ENCODE results near the gene HIF1A. TPM values are rescaled to one million over a fixed set of nuclear protein-coding genes. Genes with fewer than 3 reads are reported as not detected.

The HIF1A gene
- total and polyA plus RNA-seq, 8 donors, result 145 to 272 (median 204) TPM

- TF ChIP-seq, protein P1, sequence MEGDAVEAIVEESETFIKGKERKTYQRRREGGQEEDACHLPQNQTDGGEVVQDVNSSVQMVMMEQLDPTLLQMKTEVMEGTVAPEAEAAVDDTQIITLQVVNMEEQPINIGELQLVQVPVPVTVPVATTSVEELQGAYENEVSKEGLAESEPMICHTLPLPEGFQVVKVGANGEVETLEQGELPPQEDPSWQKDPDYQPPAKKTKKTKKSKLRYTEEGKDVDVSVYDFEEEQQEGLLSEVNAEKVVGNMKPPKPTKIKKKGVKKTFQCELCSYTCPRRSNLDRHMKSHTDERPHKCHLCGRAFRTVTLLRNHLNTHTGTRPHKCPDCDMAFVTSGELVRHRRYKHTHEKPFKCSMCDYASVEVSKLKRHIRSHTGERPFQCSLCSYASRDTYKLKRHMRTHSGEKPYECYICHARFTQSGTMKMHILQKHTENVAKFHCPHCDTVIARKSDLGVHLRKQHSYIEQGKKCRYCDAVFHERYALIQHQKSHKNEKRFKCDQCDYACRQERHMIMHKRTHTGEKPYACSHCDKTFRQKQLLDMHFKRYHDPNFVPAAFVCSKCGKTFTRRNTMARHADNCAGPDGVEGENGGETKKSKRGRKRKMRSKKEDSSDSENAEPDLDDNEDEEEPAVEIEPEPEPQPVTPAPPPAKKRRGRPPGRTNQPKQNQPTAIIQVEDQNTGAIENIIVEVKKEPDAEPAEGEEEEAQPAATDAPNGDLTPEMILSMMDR (IDR thresholded peaks at IDR 0.05), result no peak
- no peak overlapping the region for H3K4me3 ChIP-seq
- H3K4me1 ChIP-seq, result peaks cover 12 to 62% of the 10 kb centered on the region in 2 donors
- ATAC-seq (no peak), DNase-seq (no peak)
- intact Hi-C loops (cut with DNase I), result no loop called here
- peaks cover 0 to 38% of the 10 kb centered on the region in 2 donors for H3K36me3 ChIP-seq
- H3K27ac ChIP-seq, result peak overlapping the region; percentile 0 to 21
- no peaks in the 10 kb centered on the region for H3K9me3 ChIP-seq
- no peaks in the 10 kb centered on the region for H3K27me3 ChIP-seq
These were observed 24.3 kb downstream of the HIF1A start for GRCh38 chr14:61719344-61720293.

DNA sequence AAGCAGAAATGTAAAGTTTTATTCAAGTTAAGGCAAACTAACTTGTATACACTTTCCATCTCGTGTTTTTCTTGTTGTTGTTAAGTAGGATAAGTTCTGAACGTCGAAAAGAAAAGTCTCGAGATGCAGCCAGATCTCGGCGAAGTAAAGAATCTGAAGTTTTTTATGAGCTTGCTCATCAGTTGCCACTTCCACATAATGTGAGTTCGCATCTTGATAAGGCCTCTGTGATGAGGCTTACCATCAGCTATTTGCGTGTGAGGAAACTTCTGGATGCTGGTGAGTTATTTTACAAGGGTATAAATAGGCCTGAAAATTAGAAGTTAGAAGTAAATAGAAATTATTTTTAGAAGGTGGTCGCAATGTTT is 25.0 kb downstream of the HIF1A start:
- Histone ChIP-seq H3K27ac (peak overlapping the region; percentile 0 to 21), H3K27me3 (no peaks in the 10 kb centered on the region)

GRCh38 chr14:61720741-61721140 is 25.4 kb downstream of the HIF1A start:
- no peaks in the 10 kb centered on the region for H3K9me3 ChIP-seq
- no peak overlapping the region for H3K27ac ChIP-seq
- H3K27me3 ChIP-seq, result no peaks in the 10 kb centered on the region
- peaks cover 0 to 49% of the 10 kb centered on the region in 2 donors for H3K36me3 ChIP-seq
- intact Hi-C loops (cut with DNase I), result no loop called here
- peaks cover 11 to 56% of the 10 kb centered on the region in 2 donors for H3K4me1 ChIP-seq
- TF ChIP-seq, protein P1 (IDR thresholded peaks at IDR 0.05), result no peak
- no peak overlapping the region for H3K4me3 ChIP-seq
- DNase-seq (no peak), ATAC-seq (no peak)

More for the DNA sequence above, 25.0 kb downstream of the HIF1A start:
- TF ChIP-seq, protein P1 (IDR thresholded peaks at IDR 0.05), result no peak
- ATAC-seq (no peak), DNase-seq (no peak)
- Histone ChIP-seq H3K4me3 (no peak overlapping the region), H3K4me1 (peaks cover 11 to 59% of the 10 kb centered on the region in 2 donors), H3K9me3 (no peaks in the 10 kb centered on the region), H3K36me3 (peaks cover 0 to 44% of the 10 kb centered on the region in 2 donors)
- intact Hi-C loops (cut with DNase I), result no loop called here

DNA sequence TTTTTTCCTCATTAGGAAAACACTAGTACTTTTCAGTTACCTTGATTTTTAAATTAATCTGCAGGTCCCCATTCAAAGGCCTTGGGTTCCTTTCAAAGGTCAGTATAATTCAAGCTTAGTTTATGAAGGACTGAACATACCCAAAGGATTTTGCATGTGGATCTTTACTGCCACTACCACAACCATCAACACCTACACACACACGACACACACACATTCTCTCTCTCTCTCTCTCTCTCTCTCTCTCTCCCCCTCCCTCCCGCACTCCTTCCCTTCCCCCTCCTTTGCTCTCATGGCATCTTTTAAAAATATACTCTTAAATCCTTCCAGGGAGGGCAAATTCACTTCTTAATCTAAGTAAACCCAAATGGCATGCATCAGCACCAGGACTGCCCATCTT is 28.8 kb downstream of the HIF1A start:
- intact Hi-C loops (cut with DNase I), result no loop called here
- ATAC-seq, result no peak
- TF ChIP-seq, protein P1 (IDR thresholded peaks at IDR 0.05), result no peak
- Histone ChIP-seq H3K36me3 (peaks cover 0 to 83% of the 10 kb centered on the region in 2 donors), H3K4me3 (no peak overlapping the region), H3K27me3 (no peaks in the 10 kb centered on the region), H3K9me3 (no peaks in the 10 kb centered on the region), H3K4me1 (peaks cover 7 to 40% of the 10 kb centered on the region in 2 donors), H3K27ac (no peak overlapping the region)
- no peak for DNase-seq
